PC-3 (cell line): ENCODE measurements around the gene BCL11A. TPM values are rescaled to one million over a fixed set of nuclear protein-coding genes. Genes with fewer than 3 reads are reported as not detected.

Experiments used
- ATAC-seq: fragments of 200-7000 bp; cut with Tn5 transposase; 2 replicates; pipeline ENCODE4 v1.9.1; 2020; ENCODE audit warnings: mild to moderate bottlenecking, moderate library complexity
- BruUV-seq: library from RNA; stranded (reverse); fragments of 400-500 nt; replicated peaks from 2 replicates; lab custom pipeline; 2021; lab: Mats Ljungman, UMichigan
- CTCF ChIA-PET: fragments of 300-600 bp; sonication (Branson Sonifier 250); formaldehyde crosslinking; loops from one replicate; lab custom pipeline; 2022; ENCODE audit warnings: antibody characterized with exemption; lab: Charles Lee
- POLR2A ChIA-PET: fragments of 300-600 bp; sonication (Branson Sonifier 250); formaldehyde crosslinking; loops from one replicate; lab custom pipeline; 2022; ENCODE audit warnings: antibody characterized with exemption; ENCODE audit not compliant: unreplicated experiment; lab: Charles Lee
- DNase-seq: peaks from one replicate; pipeline ENCODE4 v3.0.0-alpha.2; 2015
- H2AFZ ChIP-seq: fragments of 300-600 bp; sonication (generic); 2 replicates; pipeline ENCODE4 v1.6.0; 2016; ENCODE audit warnings: antibody characterized with exemption, low read length
- H3F3A ChIP-seq: fragments of 300-600 bp; sonication (generic); one replicate; pipeline ENCODE4 v1.6.0; 2017; ENCODE audit warnings: antibody characterized with exemption, low read length, control low read depth, mild to moderate bottlenecking; ENCODE audit not compliant: unreplicated experiment
- H3K27ac ChIP-seq: fragments of 300-600 bp; sonication (generic); 2 replicates; pipeline ENCODE4 v1.5.1; 2016; ENCODE audit warnings: mild to moderate bottlenecking, low read length
- H3K27me3 ChIP-seq: fragments of 300-600 bp; sonication (generic); 2 replicates; pipeline ENCODE4 v1.6.1; 2016; ENCODE audit warnings: low read length, mixed read lengths
- H3K36me3 ChIP-seq: fragments of 300-600 bp; sonication (generic); 2 replicates; pipeline ENCODE4 v1.6.1; 2016; ENCODE audit warnings: low read depth, mixed run types, low read length, mixed read lengths
- H3K4me1 ChIP-seq: fragments of 300-600 bp; sonication (generic); 2 replicates; pipeline ENCODE4 v1.5.1; 2016; ENCODE audit warnings: low read length; ENCODE audit not compliant: insufficient read depth
- H3K4me2 ChIP-seq: fragments of 300-600 bp; sonication (generic); 2 replicates; pipeline ENCODE4 v1.6.0; 2016; ENCODE audit warnings: low read length
- H3K4me3 ChIP-seq: fragments of 300-600 bp; sonication (generic); 2 replicates; pipeline ENCODE4 v1.5.1; 2016; ENCODE audit warnings: mild to moderate bottlenecking, low read length, mixed read lengths
- H3K79me2 ChIP-seq: fragments of 300-600 bp; sonication (generic); 2 replicates; pipeline ENCODE4 v1.6.1; 2017; ENCODE audit warnings: low read length, mixed read lengths
- H3K9ac ChIP-seq: fragments of 300-600 bp; sonication (generic); 2 replicates; pipeline ENCODE4 v1.6.0; 2016; ENCODE audit warnings: mild to moderate bottlenecking, low read length
- H3K9me2 ChIP-seq: fragments of 300-600 bp; sonication (generic); replicated peaks from 2 replicates; pipeline ENCODE4 v1.6.1; 2016; ENCODE audit warnings: mixed run types, low read length, mixed read lengths
- H3K9me3 ChIP-seq: fragments of 300-600 bp; sonication (generic); 2 replicates; pipeline ENCODE4 v1.6.1; 2016; ENCODE audit warnings: low read length, mixed read lengths
- H4K20me1 ChIP-seq: fragments of 300-600 bp; sonication (generic); 2 replicates; pipeline ENCODE4 v1.6.1; 2016; ENCODE audit warnings: low read length, mixed read lengths
- CTCF ChIP-seq: fragments of 300-600 bp; sonication (generic); conservative IDR thresholded peaks from 2 replicates; pipeline ENCODE4 v1.5.1; 2017; ENCODE audit warnings: antibody characterized with exemption, low read depth, mild to moderate bottlenecking, low read length
- EZH2 ChIP-seq: fragments of 300-600 bp; sonication (generic); IDR thresholded peaks from one replicate; pipeline ENCODE4 v1.6.1; 2017; ENCODE audit warnings: antibody characterized with exemption, mild to moderate bottlenecking, low read length; ENCODE audit not compliant: unreplicated experiment
- EZH2phosphoT487 ChIP-seq: fragments of 300-600 bp; sonication (generic); IDR thresholded peaks from 2 replicates; pipeline ENCODE4 v1.6.1; 2018; ENCODE audit warnings: mild to moderate bottlenecking, antibody characterized with exemption, low read length, borderline replicate concordance
- intact Hi-C: fragments of 100-400 bp; cut with micrococcal nuclease; formaldehyde crosslinking; loops from 2 replicates; pipeline ENCODE4 v1.9.0; 2023
- total RNA-seq: library from RNA; depleted of rRNA; stranded (reverse); fragments of >200 nt; gene quantifications from 2 replicates; pipeline ENCODE4 v1.2.3, GENCODE V29; 2014

BCL11A gene
- total RNA-seq, 1 experiment from 2014 or later: 4.6 TPM

DNA sequence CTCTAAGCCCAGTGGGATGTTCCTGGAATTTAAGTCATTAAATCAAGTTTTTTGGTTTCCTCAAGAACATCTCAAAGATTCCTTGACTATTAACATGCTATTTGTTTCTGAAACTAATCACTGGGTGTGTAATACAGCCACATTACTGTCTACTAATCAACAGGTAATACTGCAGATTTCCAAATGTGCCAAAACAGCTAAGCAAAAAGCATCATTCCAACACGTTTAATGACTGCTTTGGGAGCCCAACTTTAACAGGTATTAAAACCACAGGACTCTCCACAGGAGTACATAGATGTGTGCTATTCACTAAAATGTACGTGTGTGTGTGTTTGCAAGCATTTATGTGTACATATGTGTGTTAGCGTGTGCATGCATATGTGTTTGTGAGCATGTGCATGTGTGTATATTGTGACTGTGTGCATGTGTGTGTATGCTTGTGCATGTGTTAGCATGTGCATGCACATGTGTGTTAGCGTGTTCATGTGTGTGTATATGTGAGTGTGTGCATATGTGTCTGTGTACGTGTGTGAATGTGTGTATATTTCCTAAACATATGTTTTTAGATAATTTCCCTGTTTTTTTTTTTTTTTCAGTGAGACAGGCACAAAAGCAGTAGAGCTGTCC lies 80.7 kb downstream of the BCL11A start:
- no peak overlapping the region for H3K4me2 ChIP-seq
- DNase-seq (no peak), ATAC-seq (no peak)
- intact Hi-C loops: no loop called here
- no peaks in the 10 kb centered on the region for H3K79me2 ChIP-seq
- no peak overlapping the region for H3K9ac ChIP-seq
- no peaks in the 10 kb centered on the region for H3F3A ChIP-seq
- no TSS peak for BruUV-seq
- H3K36me3 ChIP-seq: no peaks in the 10 kb centered on the region
- H3K27ac ChIP-seq: no peak overlapping the region
- H3K9me2 ChIP-seq: no peaks in the 10 kb centered on the region
- H3K9me3 ChIP-seq: no peaks in the 10 kb centered on the region
- no peak for TF ChIP-seq EZH2phosphoT487
- no peak for TF ChIP-seq CTCF
- no peak for TF ChIP-seq EZH2
- ChIA-PET POLR2A (no interaction called here), CTCF (no interaction called here)
- H3K27me3 ChIP-seq: no peaks in the 10 kb centered on the region
- H3K4me3 ChIP-seq: no peak overlapping the region
- peaks cover 10% of the 10 kb centered on the region for H3K4me1 ChIP-seq
- no peaks in the 10 kb centered on the region for H4K20me1 ChIP-seq
- no peak overlapping the region for H2AFZ ChIP-seq

DNA sequence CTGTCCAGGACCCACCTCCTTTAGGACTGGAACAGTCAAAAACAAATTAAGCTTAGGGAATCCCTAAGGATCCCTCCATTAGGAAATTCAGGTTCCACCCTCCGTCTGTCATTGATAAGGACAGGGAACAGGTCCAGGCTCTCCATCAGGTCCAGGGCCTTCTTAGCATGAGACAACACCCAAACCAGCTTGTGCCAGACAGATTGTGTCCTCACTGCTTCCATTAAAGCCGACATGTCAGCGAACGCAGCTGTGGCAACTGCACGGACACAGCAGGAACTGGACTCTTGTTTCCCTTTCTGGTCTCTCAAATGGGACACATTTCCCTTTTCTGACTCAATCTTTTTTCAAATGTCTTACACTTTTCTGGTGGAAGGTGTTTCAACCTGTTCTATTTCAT lies 81.4 kb downstream of the BCL11A start:
- TF ChIP-seq EZH2phosphoT487 (no peak), CTCF (no peak), EZH2 (no peak)
- Histone ChIP-seq H3K9me3 (no peaks in the 10 kb centered on the region), H3F3A (no peaks in the 10 kb centered on the region), H4K20me1 (no peaks in the 10 kb centered on the region), H3K27me3 (no peaks in the 10 kb centered on the region), H3K4me3 (no peak overlapping the region), H3K4me1 (peaks cover 10% of the 10 kb centered on the region), H2AFZ (no peak overlapping the region), H3K36me3 (no peaks in the 10 kb centered on the region), H3K79me2 (no peaks in the 10 kb centered on the region), H3K4me2 (no peak overlapping the region), H3K9ac (no peak overlapping the region), H3K9me2 (no peaks in the 10 kb centered on the region), H3K27ac (no peak overlapping the region)
- ChIA-PET POLR2A (no interaction called here), CTCF (no interaction called here)
- no TSS peak for BruUV-seq
- intact Hi-C loops: no loop called here
- no peak for DNase-seq
- no peak for ATAC-seq

DNA sequence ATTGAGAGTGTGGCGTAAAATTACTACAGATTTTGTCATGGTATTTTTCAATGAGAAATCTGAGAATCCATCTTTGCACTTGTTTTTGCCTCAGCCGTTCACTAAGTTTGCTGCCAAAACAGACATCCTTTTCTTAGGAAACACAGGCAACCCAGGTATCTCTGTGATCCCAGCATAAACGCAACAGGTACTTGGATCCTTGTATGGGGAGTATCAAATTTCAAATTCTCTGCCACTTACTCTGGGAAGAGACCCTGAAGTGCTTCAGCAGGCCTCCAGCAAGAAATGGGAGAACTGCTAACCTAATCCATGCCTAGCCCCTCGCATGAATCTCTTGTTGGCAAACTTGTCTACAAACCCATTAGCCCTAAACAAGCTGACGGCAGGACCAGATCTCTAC lies 83.1 kb downstream of the BCL11A start:
- Histone ChIP-seq H3K27me3 (no peaks in the 10 kb centered on the region), H4K20me1 (no peaks in the 10 kb centered on the region), H2AFZ (no peak overlapping the region), H3K4me1 (peaks cover 10% of the 10 kb centered on the region), H3K9me3 (no peaks in the 10 kb centered on the region), H3K27ac (no peak overlapping the region), H3K4me3 (no peak overlapping the region), H3K9me2 (no peaks in the 10 kb centered on the region), H3K79me2 (no peaks in the 10 kb centered on the region), H3K9ac (no peak overlapping the region), H3K36me3 (no peaks in the 10 kb centered on the region), H3F3A (no peaks in the 10 kb centered on the region), H3K4me2 (no peak overlapping the region)
- TF ChIP-seq EZH2phosphoT487 (no peak), CTCF (no peak), EZH2 (no peak)
- intact Hi-C loops: no loop called here
- no TSS peak for BruUV-seq
- CTCF ChIA-PET: no interaction called here
- POLR2A ChIA-PET: no interaction called here
- DNase-seq (no peak), ATAC-seq (no peak)
